CD4-positive, alpha-beta T cell treated with Interleukin-15 for 1 hour (primary cell): ENCODE data around the gene INTS12.
"Not testable (repeated sequence)": the region's sequence is repeated elsewhere in the genome, so short reads cannot be mapped to it uniquely, and the experiment has no call there.

Experiments used
- DNase-seq: peaks from one replicate; pipeline ENCODE4 v3.0.0-alpha.2; 2020

The INTS12 gene

GRCh38 chr4:105708181-105709080 lies at the start of gene INTS12, which contains the start of gene GSTCD:
Gene INTS12, minus strand, starts transcription at chr4:105708689. Its CDS starts 8,684 bp downstream, at chr4:105700005.
Gene GSTCD, plus strand, starts transcription at chr4:105708784. Its CDS starts 8,830 bp downstream, at chr4:105717614.
- DNase-seq: peak; percentile 85

- DNase-seq: no peak
Observed at GRCh38 chr4:105755375-105755774, 46.9 kb upstream of the INTS12 start.

GRCh38 chr4:105753361-105753760 lies 44.9 kb upstream of the INTS12 start:
- DNase-seq: no peak

GRCh38 chr4:105751718-105752299 lies 43.3 kb upstream of the INTS12 start:
- no peak for DNase-seq

GRCh38 chr4:105748222-105748621 lies 39.7 kb upstream of the INTS12 start:
- no peak for DNase-seq

GRCh38 chr4:105741548-105741947 lies 33.1 kb upstream of the INTS12 start:
- no peak for DNase-seq

- not testable (repeated sequence) for DNase-seq
Observed at GRCh38 chr4:105735217-105735616, 26.7 kb upstream of the INTS12 start.

- not testable (repeated sequence) for DNase-seq
Observed at GRCh38 chr4:105729895-105730294, 21.4 kb upstream of the INTS12 start.

GRCh38 chr4:105725623-105726022 lies 17.1 kb upstream of the INTS12 start:
- DNase-seq: no peak

- no peak for DNase-seq
Observed at GRCh38 chr4:105719204-105719603, 10.7 kb upstream of the INTS12 start.

GRCh38 chr4:105715692-105716278 lies 7.3 kb upstream of the INTS12 start:
- DNase-seq: no peak

- DNase-seq: no peak
Observed at GRCh38 chr4:105714932-105715331, 6.4 kb upstream of the INTS12 start.

- DNase-seq: no peak
Observed at GRCh38 chr4:105714071-105714521, 5.6 kb upstream of the INTS12 start.

GRCh38 chr4:105712766-105713165 lies 4.3 kb upstream of the INTS12 start:
- no peak for DNase-seq

GRCh38 chr4:105710678-105711077 lies 2.2 kb upstream of the INTS12 start:
- no peak for DNase-seq

GRCh38 chr4:105710012-105710600 lies 1.6 kb upstream of the INTS12 start:
- no peak for DNase-seq

GRCh38 chr4:105709081-105709450 lies 577 bp upstream of the INTS12 start:
- no peak for DNase-seq

- DNase-seq: no peak
Observed at GRCh38 chr4:105707782-105708180, 708 bp downstream of the INTS12 start.

- DNase-seq: no peak
Observed at GRCh38 chr4:105698607-105699006, 9.9 kb downstream of the INTS12 start.

GRCh38 chr4:105695832-105696231 lies 12.7 kb downstream of the INTS12 start:
- not testable (repeated sequence) for DNase-seq

GRCh38 chr4:105694812-105695211 lies 13.7 kb downstream of the INTS12 start:
- DNase-seq: not testable (repeated sequence)

- DNase-seq: no peak
Observed at GRCh38 chr4:105686571-105686970, 21.9 kb downstream of the INTS12 start.

- DNase-seq: no peak
Observed at GRCh38 chr4:105683038-105683437, 25.5 kb downstream of the INTS12 start.
